ENCODE data around the gene LCN2. TPM values are rescaled to one million over a fixed set of nuclear protein-coding genes. Genes with fewer than 3 reads are reported as not detected.

LCN2 gene
- total RNA-seq, 1 donor from 2014 or later: not detected

- no peak overlapping the region for H3K4me3 ChIP-seq
- no peak for TF ChIP-seq CTCF (IDR thresholded peaks at IDR 0.05)
- no peaks in the 10 kb centered on the region for H3K36me3 ChIP-seq
- H3K4me1 ChIP-seq: no peaks in the 10 kb centered on the region
- intact Hi-C loops (cut with DNase I): no loop called here
- no peak for DNase-seq (ENCODE audit: low spot score in 2 of 2)
- H3K27ac ChIP-seq: no peak overlapping the region
- no peaks in the 10 kb centered on the region for H3K9me3 ChIP-seq
- no peaks in the 10 kb centered on the region for H3K27me3 ChIP-seq
Measured at GRCh38 chr9:128138001-128138400, 11.3 kb upstream of the LCN2 start.

- intact Hi-C loops (cut with DNase I): no loop called here
- Histone ChIP-seq H3K27me3 (no peaks in the 10 kb centered on the region), H3K4me1 (no peaks in the 10 kb centered on the region), H3K9me3 (no peaks in the 10 kb centered on the region), H3K36me3 (no peaks in the 10 kb centered on the region), H3K27ac (no peak overlapping the region), H3K4me3 (no peak overlapping the region)
- TF ChIP-seq CTCF (IDR thresholded peaks at IDR 0.05): no peak
- no peak for DNase-seq (ENCODE audit: low spot score in 2 of 2)
Measured at GRCh38 chr9:128139621-128140020, 9.6 kb upstream of the LCN2 start.

GRCh38 chr9:128141604-128142003 lies 7.6 kb upstream of the LCN2 start:
- Histone ChIP-seq H3K27me3 (no peaks in the 10 kb centered on the region), H3K9me3 (no peaks in the 10 kb centered on the region), H3K4me3 (no peak overlapping the region), H3K27ac (no peak overlapping the region), H3K4me1 (no peaks in the 10 kb centered on the region), H3K36me3 (no peaks in the 10 kb centered on the region)
- intact Hi-C loops (cut with DNase I): no loop called here
- TF ChIP-seq CTCF (IDR thresholded peaks at IDR 0.05): no peak
- no peak for DNase-seq (ENCODE audit: low spot score in 2 of 2)

DNA sequence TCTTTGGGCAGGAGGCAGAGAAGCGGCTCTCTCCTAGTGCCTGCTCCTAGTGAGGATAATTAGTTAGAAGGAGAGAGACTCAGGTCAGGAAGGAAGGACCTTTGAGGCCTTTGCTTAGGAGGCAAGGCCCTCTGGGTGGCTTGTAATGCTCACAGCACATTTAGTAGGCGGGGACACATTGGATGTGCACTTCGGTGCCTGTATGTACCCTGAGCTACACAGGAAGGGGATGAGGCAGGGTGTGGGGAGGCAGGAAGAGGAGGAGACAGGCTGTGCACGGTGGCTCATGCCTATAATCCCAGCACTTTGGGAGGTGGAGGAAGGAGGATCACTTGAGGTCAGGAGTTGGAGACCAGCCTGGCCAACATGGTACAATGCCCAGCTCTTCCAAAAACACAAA lies 7.2 kb upstream of the LCN2 start:
- no peak overlapping the region for H3K27ac ChIP-seq
- intact Hi-C loops (cut with DNase I): no loop called here
- H3K4me3 ChIP-seq: no peak overlapping the region
- DNase-seq (ENCODE audit: low spot score in 2 of 2): no peak
- no peak for TF ChIP-seq CTCF (IDR thresholded peaks at IDR 0.05)
- no peaks in the 10 kb centered on the region for H3K36me3 ChIP-seq
- H3K9me3 ChIP-seq: no peaks in the 10 kb centered on the region
- H3K27me3 ChIP-seq: no peaks in the 10 kb centered on the region
- no peaks in the 10 kb centered on the region for H3K4me1 ChIP-seq

DNA sequence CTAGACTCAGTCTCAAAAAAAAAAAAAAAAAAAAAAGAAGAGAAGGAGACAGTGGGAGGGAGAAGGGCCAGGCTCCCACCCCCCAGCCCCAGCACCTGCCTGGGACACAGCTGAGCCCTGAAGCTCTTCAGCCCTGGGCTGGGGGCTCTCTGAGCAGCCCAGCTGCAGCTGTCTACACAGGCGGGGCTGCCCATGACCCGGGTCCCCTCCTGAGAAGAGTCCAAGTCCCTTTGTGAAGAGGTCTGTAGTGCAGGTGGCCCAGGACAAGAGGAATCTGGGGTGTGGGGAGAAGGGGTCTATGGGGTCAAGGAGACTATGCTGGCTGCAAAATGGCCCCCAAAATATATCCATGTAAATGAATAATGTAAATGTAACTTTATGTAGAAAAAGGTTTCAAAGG lies 6.7 kb upstream of the LCN2 start:
- H3K4me1 ChIP-seq: no peaks in the 10 kb centered on the region
- H3K9me3 ChIP-seq: no peaks in the 10 kb centered on the region
- H3K36me3 ChIP-seq: no peaks in the 10 kb centered on the region
- no peak overlapping the region for H3K4me3 ChIP-seq
- no peaks in the 10 kb centered on the region for H3K27me3 ChIP-seq
- no peak for TF ChIP-seq CTCF (IDR thresholded peaks at IDR 0.05)
- DNase-seq (ENCODE audit: low spot score in 2 of 2): no peak
- intact Hi-C loops (cut with DNase I): no loop called here
- H3K27ac ChIP-seq: no peak overlapping the region

GRCh38 chr9:128143525-128144238 lies 5.6 kb upstream of the LCN2 start:
- TF ChIP-seq CTCF (IDR thresholded peaks at IDR 0.05): no peak
- H3K4me3 ChIP-seq: no peak overlapping the region
- intact Hi-C loops (cut with DNase I): no loop called here
- no peaks in the 10 kb centered on the region for H3K9me3 ChIP-seq
- no peaks in the 10 kb centered on the region for H3K4me1 ChIP-seq
- no peak for DNase-seq (ENCODE audit: low spot score in 2 of 2)
- no peaks in the 10 kb centered on the region for H3K27me3 ChIP-seq
- H3K27ac ChIP-seq: no peak overlapping the region
- H3K36me3 ChIP-seq: no peaks in the 10 kb centered on the region
